NCI-H82 treated with DMSO at 0.1 percent for 48 hours (cell line): ENCODE measurements around the gene SPECC1.
"Not testable (repeated sequence)": the region's sequence is repeated elsewhere in the genome, so short reads cannot be mapped to it uniquely, and the experiment has no call there.

ENCODE experiments used
- DNase-seq: peaks from one replicate; lab custom pipeline; 2025; ENCODE audit not compliant: unreplicated experiment; lab: John Stamatoyannopoulos, UW

SPECC1 gene

DNA sequence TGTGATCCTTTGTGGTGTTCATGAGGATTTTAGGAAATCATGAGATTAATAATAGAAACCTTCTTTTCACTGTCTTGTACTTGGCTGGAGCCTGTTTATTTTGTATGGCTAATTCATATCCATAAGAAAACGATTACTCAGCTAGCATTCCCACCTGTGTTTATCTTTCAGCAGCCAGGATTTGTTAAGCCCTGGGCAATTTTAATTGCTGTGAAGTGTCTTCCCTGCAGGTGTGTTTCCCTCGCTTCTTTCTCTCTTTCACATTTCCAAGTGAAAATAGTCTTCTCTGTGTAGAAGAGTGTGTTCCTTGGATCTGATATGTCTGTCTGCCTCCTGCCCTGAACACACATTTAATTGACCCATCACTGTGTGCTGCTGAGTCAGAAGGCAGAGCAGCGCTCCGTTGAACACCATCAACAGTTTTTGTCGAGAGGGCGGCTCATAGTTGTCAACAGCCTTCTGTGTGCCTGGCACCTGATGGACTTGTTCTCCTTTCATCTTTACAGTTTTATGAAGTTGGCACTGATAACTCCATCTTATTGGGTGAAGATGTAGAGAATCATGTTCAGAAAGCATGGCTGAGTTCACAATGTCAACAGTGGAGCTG lies 83.2 kb downstream of the SPECC1 start:
- no peak for DNase-seq

DNA sequence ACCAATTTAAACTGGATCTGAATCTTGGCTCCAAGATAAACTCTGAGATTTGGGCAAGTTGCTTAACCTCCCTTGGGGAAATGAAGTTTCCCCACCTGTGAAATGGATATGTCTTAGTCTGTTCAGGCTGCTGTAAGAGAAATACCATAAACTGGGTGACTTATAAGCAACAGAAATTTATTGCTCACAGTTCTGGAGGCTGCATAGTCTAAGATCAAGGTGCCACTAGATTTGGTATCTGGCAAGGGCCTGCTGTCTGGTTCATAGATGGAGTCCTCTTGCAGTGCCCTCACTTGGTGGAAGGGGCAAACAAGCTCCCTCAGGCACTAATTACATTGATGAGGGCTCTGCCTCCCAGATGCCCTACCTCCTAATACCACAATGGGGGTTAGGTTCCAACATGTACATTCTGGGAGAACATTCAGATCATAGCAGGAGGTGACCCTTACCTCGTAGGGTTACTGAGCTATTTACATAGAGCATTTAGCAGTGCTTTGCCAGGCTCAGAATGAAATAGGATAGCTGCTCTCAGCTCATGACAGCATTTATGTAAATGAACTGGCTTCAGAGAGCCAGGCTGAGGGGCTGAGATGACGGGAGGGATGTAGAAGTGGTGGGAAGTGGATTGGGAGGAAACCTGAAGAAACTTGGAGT lies 83.9 kb downstream of the SPECC1 start:
- no peak for DNase-seq

DNA sequence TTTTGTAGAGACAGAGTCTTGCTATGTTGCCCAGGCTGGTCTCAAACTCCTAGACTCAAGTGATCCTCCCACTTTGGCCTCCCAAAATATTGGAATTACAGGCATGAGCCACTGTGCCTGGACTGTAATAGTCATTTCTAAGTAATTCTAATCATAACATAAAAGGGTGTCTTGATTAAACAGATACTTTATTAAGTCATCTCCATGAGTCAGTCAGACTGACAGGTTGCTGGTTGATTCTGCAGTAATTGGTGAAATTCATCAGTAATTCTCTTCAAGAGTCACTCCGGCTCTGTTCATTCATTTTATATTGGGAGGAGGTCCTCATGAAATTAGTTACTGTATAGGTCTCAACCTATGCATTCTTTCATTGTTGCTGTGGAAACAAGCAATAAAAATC lies 85.6 kb downstream of the SPECC1 start:
- DNase-seq: no peak

DNA sequence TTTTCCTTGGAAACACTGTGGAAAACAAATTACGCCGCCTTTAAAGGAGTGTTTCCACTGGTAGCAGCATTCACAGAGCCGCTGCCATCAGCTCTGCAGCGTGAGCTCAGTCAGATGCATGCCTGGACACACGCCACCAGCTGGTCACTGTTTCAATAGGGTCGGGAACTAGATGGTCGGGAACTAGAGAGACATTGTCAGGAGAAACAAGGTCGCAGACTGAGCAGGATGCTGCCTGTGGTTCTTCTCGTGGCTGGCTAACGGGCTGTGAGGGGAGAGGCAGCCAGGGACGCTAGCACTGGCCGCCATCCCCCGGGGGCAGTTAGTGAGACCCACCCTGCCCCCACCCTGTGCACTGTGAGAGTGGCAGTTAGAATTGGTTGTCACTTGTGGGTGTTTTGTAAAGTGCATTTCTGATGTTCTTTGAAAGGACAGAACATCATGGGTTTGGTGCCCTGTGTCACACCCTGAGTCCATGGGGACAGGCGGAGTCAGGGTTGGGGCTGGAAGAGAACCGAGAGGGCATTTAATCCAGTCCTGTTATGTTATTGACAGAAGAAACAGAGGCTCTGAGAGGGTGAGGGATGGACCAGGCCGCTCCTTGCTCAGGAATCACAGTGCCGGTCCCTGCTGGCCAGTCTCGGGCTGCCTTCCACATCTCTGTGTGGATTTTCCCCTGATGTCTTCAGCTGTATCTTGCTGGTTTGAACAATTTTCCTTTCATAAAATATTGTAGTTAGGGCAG lies 86.3 kb downstream of the SPECC1 start:
- DNase-seq: peak; percentile 36

DNA sequence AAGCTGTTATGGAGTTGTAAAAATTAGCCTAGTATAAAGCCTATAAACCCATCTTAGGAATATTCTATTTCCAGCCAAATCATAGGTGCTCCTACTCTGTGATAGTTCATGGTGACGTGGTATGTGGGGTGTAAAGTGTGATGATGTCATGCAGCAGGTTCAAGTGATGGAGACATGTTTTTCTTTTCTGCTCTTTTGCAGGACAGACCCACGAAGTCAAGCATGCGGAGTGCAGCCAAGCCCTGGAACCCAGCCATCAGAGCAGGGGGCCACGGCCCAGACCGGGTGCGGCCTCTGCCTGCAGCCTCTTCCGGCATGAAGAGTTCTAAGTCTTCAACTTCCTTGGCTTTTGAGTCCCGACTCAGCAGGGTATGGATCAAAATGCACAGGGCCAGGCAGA lies 87.3 kb downstream of the SPECC1 start:
- no peak for DNase-seq

DNA sequence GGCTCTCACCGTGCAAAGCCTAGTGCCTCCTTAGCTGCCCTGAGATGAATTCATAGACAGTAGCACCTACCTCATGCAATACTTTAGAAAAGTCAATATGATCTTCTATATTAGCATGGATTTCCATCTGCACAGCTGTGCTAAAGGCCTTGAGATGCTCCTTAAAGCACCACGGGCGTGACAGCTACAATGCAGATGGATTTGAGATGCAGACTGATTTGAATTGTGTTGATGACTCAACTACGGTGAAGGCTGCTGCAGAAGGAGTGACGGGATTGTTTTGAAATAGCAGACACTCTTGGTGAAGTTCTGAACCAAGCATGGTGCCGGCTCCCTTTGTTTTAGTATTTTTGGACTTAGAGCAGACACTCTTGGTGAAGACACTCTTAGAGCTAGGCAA lies 88.2 kb downstream of the SPECC1 start:
- DNase-seq: no peak

DNA sequence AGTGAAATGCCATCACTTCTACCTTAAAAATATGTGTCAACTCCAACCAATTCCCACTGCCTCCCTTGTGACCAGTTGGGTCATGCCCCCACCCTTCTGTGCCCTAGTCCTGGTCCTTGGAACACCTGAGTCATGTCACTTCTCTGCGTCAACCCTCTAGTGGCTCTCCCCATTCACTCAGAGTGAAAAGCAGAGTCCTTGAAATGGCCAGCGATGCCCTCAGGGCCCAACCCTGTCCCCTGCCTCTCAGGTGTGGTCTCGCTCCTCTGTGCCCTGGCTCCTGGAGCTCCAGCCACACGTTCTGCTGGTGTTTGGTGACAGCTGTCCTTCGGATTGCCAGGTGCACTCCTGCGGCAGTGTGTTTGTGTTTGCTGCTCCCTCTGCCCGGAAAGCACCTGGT lies 89.2 kb downstream of the SPECC1 start:
- DNase-seq: no peak

DNA sequence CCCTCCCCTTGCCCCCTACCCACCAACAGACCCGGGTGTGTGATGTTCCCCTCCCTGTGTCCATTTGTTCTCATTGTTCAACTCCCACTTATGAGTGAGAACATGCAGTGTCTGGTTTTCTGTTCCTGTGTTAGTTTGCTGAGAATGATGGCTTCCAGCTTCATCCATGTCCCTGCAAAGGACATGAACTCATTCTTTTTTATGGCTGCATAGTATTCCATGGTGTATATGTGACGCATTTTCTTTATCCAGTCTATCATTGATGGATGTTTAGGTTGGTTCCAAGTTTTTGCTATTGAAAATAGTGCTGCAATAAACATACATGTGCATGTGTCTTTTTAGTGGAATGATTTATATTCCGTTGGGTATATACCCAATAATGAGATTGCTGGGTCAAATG lies 91.6 kb downstream of the SPECC1 start:
- DNase-seq: not testable (repeated sequence)

DNA sequence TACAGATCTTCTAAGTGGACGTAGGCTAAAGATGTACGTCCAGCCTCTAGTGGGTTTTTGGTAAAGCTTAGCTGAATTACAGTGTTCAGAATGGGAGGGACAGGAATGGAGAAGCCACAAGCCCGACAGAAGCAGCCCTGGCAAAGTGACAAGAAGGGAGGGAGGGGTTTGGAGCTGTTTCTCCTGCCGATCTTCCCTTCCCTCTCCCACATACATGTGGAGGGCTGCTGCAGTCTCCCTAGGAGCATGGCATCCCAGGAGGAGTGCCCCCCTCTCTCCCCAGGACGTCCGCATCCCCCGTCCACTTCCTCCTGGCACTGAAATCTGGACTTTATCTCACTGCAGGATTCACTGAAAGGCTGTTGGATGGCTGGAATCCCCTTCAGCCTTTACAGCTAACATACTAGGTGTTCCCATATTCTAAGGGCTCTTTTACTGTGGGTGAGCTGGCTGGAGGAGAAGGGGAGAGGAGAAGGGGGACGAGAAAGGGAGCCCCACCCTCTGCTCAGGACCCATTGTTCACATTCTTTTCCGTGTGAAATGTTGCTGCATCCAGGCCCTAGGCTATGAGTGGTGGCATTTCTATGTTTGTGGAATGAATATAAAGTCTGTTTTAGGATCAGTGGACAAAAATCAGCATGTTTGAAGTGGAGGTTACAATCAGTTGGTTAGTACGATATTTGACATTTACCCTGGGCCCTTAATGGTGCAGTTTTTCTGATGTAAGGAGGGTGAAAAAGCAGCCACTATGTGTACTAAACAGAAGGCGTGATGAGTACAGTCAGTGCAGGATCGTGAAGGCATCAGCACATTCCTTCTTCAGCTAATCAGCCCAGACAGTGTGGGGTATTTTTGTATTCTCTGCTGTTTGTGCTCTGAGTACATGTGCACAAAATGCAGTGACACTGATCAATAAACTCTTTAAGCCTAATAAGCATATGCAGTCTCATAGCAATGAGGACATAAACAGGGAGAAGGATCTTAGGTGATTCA lies 94.6 kb downstream of the SPECC1 start:
- no peak for DNase-seq

DNA sequence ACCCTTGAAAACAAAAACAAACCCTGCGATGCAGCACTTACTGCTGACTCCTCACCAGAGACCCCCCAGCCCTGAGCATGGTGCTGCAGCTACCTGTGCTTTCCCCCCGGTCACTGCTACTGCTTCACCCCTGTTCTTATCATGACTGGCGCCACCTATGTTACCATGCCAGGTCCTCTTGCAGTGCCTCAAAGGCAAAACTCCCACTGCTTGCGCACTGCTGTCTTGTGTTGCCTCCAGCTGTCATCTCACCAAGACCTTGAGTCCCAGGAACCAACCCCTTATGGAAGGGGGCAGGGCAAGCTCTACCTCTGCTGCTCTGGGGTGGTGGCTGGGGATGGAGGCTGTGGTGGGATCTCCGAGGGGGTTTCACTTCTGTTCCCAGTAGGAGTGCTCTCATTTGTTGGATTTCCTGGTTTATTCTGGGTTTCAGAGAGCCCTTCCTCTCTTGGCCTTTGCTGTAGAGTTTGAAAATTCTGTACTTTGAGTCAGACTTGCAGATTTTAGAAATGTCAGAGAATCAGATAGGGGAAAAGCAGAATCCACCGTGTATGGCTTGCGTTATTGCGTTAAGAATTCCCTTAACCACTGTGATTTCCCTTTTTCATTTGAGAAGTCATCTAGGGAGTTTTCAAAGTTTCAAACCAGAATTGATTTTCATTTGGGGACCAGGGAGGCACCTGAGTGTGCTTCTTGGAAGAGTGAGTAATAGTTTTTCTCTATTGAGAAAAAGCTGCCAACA lies 96.6 kb downstream of the SPECC1 start:
- no peak for DNase-seq

DNA sequence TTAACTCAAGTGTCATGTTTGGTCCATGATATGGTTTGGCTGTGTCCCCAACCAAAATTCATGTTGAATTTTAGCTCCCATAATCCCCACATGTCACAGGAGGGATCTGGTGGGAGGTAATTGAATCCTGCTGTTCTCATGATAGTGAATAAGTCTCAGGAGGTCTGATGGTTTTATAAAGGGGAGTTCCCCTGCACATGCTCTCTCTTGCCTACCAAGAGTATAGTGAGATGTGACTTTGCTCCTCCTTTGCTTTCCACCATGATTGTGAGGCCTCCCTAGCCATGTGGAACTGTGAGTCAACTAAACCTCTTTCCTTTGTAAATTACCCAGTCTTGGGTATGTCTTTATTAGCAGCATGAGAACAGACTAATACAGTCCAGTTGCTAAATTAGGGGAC lies 97.3 kb downstream of the SPECC1 start:
- DNase-seq: not testable (repeated sequence)

DNA sequence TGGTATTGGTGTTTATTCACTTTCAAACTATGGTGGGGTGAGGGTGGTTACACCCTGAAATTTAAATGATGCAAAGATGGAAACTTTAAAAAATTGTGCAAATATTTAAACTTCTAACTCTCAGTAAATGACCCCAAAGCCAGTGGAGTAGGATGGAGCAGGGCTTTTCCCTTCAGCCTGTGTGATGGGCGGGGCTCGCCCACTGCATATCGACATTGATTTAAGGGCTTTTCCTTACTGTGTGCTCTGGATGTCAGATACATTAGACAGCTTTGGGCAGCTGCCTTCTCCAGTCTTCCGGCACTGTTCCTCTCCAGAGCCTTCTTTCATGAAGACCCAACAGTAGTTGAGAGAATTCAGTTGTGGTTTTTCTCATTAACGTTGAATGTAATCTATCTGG lies 99.9 kb downstream of the SPECC1 start:
- no peak for DNase-seq

DNA sequence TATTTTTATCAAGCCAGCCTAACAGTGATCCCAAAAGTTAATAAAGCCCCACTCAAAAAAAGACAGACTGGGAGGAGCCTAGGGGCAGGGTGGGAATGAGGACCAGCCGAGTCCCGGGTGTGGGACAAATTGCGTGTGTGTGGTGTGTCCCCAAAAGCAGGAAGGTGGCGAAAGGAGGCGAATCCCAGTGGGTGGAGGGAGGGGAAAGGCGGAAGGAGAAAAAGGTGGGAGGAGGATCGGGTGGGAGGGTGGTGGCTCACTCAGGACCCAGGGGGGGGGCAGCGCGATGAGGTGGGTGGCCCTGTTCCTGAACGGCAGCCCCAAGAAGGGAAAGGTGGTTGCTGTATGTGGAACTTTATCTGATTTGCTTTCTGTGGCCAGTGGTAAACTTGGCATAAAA lies 102.4 kb downstream of the SPECC1 start:
- DNase-seq: no peak

DNA sequence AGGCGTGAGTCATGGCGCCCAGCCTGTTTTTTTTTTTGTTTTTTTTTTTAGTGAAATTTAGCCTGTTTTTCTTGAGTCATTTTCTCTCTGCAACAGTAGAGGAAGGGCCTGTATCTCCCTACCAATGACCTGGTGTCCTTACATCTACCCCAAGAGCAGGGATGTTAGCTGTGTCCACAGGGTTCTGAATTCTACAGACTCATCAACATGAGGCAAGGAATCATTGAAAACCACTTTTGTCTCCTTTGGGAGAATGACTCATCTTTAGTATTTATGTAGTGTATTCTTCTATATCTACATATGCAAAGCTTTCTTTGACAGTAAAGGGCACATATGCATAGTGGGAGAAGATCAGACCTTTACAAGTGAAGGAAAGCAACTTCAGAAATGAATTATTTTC lies 105.3 kb downstream of the SPECC1 start:
- DNase-seq: no peak

DNA sequence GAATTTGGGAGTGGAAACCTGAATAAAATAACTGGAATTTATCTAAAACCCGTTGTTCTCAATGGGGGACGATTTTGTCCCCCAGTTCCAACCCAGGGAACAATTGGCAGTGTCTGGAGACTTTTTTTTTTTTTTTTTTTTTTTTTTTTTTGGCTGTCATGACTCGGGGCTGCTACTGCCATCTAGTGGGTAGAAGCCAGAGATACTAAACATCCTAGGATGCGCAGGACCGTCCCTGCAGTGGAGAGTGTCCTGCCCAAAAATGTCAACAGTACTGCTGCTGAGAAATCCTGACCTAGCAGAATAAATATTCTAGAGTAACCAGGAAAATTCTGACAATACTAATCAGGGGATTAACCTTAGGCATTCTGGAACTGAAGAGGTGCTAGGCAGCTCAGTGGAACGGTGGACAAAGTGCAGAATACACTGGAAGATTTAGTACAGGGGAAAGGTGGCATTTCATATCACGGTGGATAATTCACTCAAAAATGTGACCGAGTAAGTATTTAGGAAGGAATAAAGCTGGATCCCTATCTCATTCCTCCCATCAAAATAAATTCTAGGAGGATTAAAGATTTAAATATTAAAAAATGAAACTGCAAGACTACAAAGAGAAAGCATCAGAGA lies 107.6 kb downstream of the SPECC1 start:
- peak; percentile 25 for DNase-seq

DNA sequence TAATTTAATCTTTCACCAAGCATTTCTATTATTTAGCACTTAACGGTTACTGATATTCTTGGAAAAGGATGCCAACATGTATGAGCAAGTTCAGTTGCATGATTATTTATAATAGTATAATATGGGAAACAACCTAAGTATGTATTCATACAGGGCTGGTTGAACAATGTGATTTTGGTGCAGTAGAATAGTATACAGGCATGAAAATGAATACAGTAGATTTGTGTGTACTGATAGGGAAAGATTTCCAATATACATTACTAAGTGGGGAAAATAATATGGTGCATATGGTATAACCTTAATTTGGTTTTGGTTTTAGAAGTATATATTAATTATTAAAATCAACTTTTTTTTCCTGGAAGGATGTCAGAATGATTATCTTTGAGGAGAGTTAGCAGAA lies 109.1 kb downstream of the SPECC1 start:
- DNase-seq: no peak

DNA sequence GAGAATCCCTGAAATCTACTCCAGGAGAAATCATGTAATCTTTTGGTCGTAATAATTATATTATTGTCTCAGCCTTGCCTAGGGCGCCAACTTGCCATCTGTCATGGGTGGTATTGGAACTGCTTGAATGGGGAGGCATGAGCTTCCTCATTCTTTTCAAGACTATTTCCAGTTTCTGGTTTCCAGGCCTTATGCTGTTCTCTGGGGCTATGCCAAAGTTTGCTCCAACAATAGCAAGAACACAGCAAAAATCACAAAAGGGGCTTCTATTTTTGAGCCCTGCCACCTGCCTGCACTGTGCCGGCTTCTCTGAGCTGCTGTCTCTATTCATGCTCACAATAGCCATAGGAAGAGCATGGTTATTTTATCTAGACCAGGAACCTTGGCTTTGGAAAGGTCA lies 111.7 kb downstream of the SPECC1 start:
- peak; percentile 82 for DNase-seq

DNA sequence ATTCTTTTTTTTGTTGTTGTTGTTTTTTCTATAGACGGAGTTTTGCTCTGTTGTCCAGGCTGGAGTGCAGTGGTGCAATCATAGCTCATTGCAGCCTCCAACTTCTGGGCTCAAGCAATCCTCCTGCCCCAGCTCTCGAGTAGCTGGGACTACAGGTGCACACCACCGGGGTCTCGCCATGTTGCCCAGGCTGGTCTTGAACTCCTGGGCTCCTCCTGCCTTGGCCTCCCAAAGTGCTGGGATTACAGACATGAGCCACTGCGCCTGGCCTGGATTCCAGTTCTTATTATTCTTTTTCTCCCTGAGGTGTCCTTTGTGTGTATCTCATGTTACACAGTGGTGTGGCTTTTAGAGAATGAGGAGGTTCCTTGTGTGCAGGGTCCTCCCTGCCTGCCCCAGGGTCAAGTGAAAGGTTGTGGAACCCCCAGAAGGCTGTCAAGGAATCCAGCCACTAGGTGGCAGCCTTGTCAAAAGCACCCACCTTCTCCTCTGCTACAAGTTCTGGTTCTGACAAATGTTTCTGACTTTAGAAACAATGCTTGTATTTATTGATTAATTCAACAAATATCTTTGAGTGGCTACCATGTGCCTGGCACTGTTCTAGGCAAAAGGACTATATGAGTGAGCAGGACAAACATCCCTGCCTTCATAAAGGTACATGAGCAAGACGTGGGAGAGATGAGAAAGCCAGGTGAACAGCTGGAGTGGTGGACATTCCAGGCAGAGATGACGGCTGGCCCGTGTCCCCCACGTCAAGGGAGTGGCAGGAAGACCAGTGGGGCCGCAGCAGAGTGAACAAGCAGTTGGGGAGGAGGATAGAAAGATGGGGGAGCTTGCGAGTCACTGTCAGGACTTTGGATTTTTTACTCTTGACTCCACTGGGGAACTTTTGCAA lies 112.4 kb downstream of the SPECC1 start:
- DNase-seq: peak; percentile 58

DNA sequence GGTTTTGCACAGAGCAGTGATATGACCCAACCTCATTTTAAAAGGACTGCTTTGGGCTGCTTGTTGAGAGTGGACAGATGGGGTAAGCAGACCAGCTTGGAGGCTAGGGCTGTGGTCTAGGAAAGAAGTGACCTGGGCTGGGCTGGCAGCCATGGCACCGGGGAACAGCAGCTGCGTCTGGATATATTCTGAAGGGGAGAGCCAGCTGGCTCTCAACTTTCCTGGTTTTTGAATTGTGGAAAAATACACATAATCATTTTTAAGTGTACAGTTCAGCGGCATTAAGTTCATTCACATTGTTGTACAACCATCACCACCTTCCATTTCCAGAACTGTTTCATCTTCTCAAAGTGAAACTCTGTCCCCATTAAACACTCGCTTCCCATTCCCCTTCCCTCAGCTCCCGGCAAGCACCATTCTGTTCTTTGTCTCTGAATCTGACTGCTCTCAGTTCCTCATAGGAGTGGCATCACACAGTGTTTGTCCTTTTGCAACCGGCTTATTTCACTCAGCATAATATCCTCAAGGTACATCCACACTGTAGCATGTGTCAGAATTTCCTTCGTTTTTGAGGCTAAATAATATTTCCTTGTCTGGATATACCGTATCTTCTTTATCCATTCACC lies 113.2 kb downstream of the SPECC1 start:
- no peak for DNase-seq
